Mesothelial cell of epicardium (in vitro differentiated cells): ENCODE measurements around the gene RAX2. TPM values are rescaled to one million over a fixed set of nuclear protein-coding genes. Genes with fewer than 3 reads are reported as not detected.

Experiments
- DNase-seq, 2 experiments: peaks; one replicate each; pipeline ENCODE4 v3.0.0; 2021; ENCODE audit warnings: low spot score in 2 of 2; ENCODE audit not compliant: unreplicated experiment in 2 of 2
- H3K27ac Mint-ChIP-seq: 2 replicates; pipeline ENCODE4 v1.8.0; 2021; ENCODE audit warnings: mixed read lengths
- H3K27me3 Mint-ChIP-seq: 2 replicates; pipeline ENCODE4 v1.8.0; 2021; ENCODE audit warnings: low read depth, mixed read lengths
- H3K36me3 Mint-ChIP-seq: 2 replicates; pipeline ENCODE4 v1.8.0; 2021; ENCODE audit warnings: mixed read lengths
- H3K4me1 Mint-ChIP-seq: 2 replicates; pipeline ENCODE4 v1.8.0; 2021; ENCODE audit warnings: mixed read lengths
- H3K4me3 Mint-ChIP-seq: 2 replicates; pipeline ENCODE4 v1.8.0; 2021; ENCODE audit warnings: mild to moderate bottlenecking, moderate library complexity, mixed read lengths
- H3K9me3 Mint-ChIP-seq: 2 replicates; pipeline ENCODE4 v1.8.0; 2021; ENCODE audit warnings: mixed read lengths
- total RNA-seq: library from RNA; stranded (reverse); gene quantifications from 3 replicates; pipeline ENCODE4 v1.2.1, GENCODE V29; 2021
- TF ChIP-seq, protein P1 (sequence below): fragments of 200-600 bp; sonication (generic); IDR thresholded peaks from one replicate; pipeline ENCODE4 v1.5.0; 2021; ENCODE audit warnings: antibody characterized with exemption; ENCODE audit not compliant: unreplicated experiment

The RAX2 gene
- total RNA-seq, 1 donor from 2014 or later = not detected

DNA sequence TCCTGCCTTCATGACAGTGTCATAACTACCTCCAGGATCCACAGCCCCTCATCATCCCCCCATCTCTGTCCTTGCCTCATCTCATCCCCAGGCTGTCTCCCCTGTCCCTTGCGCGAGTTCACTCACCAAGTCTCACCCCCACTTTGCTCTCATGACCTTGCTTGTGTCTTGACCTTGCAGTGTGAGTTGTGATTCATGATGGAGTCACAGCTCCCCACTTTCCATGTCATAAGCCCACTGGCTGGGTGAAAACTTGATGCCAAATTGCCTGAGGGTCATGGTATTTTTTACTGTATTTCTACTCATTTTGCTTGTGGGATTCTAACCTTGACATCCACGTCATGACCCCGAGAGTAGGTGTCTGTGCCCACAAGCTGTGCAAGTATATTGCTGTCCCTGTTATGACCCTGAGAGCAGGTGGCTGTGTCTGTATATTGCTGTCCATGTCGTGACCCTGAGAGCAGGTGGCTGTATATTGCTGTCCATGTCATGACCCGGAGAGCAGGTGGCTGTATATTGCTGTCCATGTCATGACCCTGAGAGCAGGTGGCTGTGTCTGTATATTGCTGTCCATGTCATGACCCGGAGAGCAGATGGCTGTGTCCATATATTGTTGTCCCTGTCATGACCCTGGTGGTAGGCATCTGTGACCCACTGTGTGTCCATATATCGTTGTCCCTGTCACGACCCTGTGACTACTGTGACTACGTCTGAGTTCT is 34.4 kb downstream of the RAX2 start:
- DNase-seq = no peak
- Mint-ChIP-seq H3K27me3 (no peaks in the 10 kb centered on the region), H3K4me3 (no peak overlapping the region), H3K9me3 (no peaks in the 10 kb centered on the region), H3K36me3 (peaks cover 9% of the 10 kb centered on the region), H3K27ac (no peak overlapping the region), H3K4me1 (no peaks in the 10 kb centered on the region)
- TF ChIP-seq, protein P1, sequence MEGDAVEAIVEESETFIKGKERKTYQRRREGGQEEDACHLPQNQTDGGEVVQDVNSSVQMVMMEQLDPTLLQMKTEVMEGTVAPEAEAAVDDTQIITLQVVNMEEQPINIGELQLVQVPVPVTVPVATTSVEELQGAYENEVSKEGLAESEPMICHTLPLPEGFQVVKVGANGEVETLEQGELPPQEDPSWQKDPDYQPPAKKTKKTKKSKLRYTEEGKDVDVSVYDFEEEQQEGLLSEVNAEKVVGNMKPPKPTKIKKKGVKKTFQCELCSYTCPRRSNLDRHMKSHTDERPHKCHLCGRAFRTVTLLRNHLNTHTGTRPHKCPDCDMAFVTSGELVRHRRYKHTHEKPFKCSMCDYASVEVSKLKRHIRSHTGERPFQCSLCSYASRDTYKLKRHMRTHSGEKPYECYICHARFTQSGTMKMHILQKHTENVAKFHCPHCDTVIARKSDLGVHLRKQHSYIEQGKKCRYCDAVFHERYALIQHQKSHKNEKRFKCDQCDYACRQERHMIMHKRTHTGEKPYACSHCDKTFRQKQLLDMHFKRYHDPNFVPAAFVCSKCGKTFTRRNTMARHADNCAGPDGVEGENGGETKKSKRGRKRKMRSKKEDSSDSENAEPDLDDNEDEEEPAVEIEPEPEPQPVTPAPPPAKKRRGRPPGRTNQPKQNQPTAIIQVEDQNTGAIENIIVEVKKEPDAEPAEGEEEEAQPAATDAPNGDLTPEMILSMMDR = no peak

- Mint-ChIP-seq H3K4me3 (no peak overlapping the region), H3K27ac (no peak overlapping the region), H3K4me1 (no peaks in the 10 kb centered on the region), H3K27me3 (no peaks in the 10 kb centered on the region), H3K36me3 (peaks cover 10% of the 10 kb centered on the region), H3K9me3 (no peaks in the 10 kb centered on the region)
- TF ChIP-seq, protein P1 = no peak
- DNase-seq = no peak
Observed at GRCh38 chr19:3736106-3736724, 35.8 kb downstream of the RAX2 start.

- Mint-ChIP-seq H3K4me1 (no peaks in the 10 kb centered on the region), H3K27ac (no peak overlapping the region), H3K36me3 (peaks cover 15% of the 10 kb centered on the region), H3K4me3 (no peak overlapping the region), H3K27me3 (no peaks in the 10 kb centered on the region), H3K9me3 (no peaks in the 10 kb centered on the region)
- TF ChIP-seq, protein P1 = no peak
- DNase-seq = no peak
Observed at GRCh38 chr19:3734310-3734600, 37.8 kb downstream of the RAX2 start.

- no peaks in the 10 kb centered on the region for H3K27me3 Mint-ChIP-seq
- H3K4me3 Mint-ChIP-seq = no peak overlapping the region
- DNase-seq = no peak
- no peaks in the 10 kb centered on the region for H3K9me3 Mint-ChIP-seq
- TF ChIP-seq, protein P1 = no peak
- H3K36me3 Mint-ChIP-seq = peaks cover 17% of the 10 kb centered on the region
- no peaks in the 10 kb centered on the region for H3K4me1 Mint-ChIP-seq
- no peak overlapping the region for H3K27ac Mint-ChIP-seq
Observed at GRCh38 chr19:3733549-3734309, 38.3 kb downstream of the RAX2 start.

DNA sequence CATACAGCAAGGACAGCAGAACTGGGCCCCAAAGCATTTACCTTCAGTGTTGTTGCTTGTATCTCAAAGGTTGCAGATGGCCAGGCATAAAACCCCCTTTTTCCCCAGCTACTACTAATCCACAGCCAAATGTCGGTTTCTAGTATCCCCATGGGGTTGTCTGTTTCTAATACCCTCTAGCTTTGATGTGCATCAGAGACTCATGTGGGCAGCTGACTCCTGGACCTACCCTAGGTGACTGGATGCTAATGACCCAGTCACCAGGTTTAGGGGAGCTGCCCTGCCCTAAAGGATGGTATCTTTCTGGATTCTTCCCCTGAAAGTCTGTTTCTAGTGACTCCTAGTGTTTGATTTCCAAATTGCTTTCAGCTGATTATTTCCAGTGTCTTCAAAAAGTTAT is 39.9 kb downstream of the RAX2 start:
- TF ChIP-seq, protein P1 = no peak
- H3K27ac Mint-ChIP-seq = no peak overlapping the region
- H3K27me3 Mint-ChIP-seq = no peaks in the 10 kb centered on the region
- no peaks in the 10 kb centered on the region for H3K9me3 Mint-ChIP-seq
- DNase-seq = no peak
- H3K4me1 Mint-ChIP-seq = no peaks in the 10 kb centered on the region
- no peak overlapping the region for H3K4me3 Mint-ChIP-seq
- H3K36me3 Mint-ChIP-seq = peaks cover 17% of the 10 kb centered on the region
